AG10803 (cell line): ENCODE measurements around the gene ENO1.
"Not testable (repeated sequence)": the region's sequence is repeated elsewhere in the genome, so short reads cannot be mapped to it uniquely, and the experiment has no call there.

ENCODE experiments used
- DNase-seq: peaks from one replicate; pipeline ENCODE4 v3.0.0; 2010; ENCODE audit warnings: low read depth
- H3K4me3 ChIP-seq: 2 replicates; pipeline ENCODE4 v1.5.1; 2011; ENCODE audit warnings: mild to moderate bottlenecking, low read length, control low read depth
- TF ChIP-seq, protein P1 (sequence below): conservative IDR thresholded peaks from 2 replicates; pipeline ENCODE4 v1.5.1; 2011; ENCODE audit warnings: mild to moderate bottlenecking, low read length, control low read depth, inconsistent platforms

ENO1 gene

DNA sequence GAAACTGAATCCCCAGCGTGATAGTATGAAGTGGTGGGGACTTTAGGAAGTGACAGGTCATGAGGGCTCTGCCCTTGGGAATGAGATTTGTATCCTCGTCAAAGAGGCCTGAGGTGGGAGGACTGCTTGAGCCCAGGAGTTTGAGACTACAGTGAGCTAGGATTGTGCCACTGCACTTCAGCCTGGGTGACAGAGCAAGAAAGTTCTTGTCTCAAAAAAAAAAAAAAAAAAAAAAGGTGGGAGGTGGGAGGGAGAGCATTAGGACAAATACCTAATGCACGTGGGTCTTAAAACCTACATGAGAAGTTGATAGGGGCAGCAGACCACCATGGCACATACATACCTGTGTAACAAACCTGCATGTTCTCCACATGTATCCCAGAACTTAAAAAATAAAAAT, 37.1 kb downstream of the ENO1 start:
- TF ChIP-seq, protein P1, sequence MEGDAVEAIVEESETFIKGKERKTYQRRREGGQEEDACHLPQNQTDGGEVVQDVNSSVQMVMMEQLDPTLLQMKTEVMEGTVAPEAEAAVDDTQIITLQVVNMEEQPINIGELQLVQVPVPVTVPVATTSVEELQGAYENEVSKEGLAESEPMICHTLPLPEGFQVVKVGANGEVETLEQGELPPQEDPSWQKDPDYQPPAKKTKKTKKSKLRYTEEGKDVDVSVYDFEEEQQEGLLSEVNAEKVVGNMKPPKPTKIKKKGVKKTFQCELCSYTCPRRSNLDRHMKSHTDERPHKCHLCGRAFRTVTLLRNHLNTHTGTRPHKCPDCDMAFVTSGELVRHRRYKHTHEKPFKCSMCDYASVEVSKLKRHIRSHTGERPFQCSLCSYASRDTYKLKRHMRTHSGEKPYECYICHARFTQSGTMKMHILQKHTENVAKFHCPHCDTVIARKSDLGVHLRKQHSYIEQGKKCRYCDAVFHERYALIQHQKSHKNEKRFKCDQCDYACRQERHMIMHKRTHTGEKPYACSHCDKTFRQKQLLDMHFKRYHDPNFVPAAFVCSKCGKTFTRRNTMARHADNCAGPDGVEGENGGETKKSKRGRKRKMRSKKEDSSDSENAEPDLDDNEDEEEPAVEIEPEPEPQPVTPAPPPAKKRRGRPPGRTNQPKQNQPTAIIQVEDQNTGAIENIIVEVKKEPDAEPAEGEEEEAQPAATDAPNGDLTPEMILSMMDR: no peak
- H3K4me3 ChIP-seq: no peak overlapping the region
- no peak for DNase-seq

DNA sequence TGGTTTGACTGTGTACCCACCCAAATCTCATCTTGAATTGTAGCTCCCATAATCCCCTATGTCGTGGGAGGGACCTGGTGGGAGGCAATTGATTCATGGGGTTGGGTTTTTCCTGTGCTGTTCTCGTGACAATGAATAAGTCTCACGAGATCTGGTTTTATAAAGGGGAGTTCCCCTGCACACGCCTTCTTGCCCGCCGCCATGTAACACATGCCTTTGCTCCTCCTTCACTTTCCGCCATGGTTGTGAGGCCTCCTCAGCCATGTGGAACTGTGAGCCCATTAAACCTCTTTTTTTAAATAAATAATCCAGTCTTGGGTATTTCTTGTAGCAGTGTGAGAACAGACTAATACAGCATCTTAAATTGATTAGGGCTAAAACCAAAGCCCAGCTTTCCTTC, 38.5 kb downstream of the ENO1 start:
- DNase-seq: no peak
- no peak overlapping the region for H3K4me3 ChIP-seq

DNA sequence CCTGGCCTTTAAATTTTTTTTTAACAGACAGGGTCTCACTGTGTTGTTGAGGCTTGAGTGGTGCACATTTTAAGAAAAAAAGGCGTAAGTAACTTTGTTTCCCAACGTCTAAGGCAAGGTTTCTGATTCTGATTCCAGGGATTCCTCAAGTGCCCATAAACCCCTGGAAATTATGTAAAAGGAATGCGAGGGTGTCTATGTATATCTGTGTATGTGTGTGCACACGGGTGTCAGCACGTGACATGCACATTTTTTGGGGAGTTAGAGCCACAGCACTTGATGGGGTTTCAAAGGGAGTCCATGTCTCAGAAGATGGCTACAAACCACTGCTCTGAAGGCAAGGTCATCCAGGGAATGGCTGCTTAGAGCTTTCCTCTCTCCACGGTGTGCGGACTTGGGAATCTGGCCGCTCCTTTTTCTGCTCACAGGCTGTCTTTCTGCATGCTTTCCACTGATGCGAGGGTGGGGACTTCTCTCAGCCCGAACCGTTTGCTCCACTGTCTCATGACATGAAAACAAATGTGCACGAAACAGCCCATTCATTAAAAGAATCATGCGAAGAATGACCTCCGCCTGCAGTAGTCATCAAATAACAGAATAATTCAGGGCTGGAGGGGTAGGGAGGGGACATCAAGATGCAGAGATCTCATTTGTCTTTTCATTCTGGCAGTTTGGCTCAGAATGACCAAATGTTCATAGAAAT, 42.4 kb downstream of the ENO1 start:
- TF ChIP-seq, protein P1: no peak
- no peak overlapping the region for H3K4me3 ChIP-seq
- DNase-seq: peak; percentile 50

More for the DNA sequence above, 38.5 kb downstream of the ENO1 start:
- TF ChIP-seq, protein P1: no peak

DNA sequence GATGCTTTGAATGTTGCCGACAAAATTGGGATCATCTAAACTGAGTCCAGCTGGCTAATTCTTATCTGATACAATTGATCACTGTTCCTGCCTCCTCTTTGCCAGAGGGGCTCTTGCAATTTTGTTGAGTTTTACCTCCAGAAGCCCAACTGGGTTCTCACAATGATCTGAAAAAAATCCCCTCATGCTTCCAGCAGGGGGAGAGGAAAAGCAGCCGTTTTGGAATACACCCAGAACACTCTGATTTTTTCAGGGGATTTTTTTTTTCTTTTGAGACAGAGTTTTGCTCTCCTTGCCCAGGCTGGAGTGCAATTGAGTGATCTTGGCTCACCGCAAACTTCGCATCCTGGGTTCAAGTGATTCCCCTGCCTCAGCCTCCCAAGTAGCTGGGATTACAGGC, 47.1 kb downstream of the ENO1 start:
- TF ChIP-seq, protein P1: peak; percentile 36
- H3K4me3 ChIP-seq: no peak overlapping the region
- no peak for DNase-seq

DNA sequence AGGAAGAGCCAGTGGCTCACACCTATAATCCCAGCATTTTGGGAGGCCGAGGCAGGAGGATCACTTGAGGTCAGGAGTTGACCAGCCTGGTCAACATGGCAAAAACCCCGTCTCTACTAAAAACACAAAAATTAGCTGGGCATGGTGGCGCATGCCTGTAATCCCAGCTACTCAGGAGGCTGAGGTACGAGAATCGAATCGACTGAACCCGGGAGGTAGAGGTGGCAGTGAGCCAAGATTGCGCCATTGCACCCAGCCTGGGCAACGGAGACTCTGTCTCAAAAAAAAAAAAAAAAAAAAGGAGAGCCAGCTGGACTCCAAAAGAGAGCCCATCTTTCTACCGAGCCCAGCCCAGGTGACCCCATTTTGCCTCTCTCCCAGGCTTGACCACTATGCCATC, 47.8 kb downstream of the ENO1 start:
- not testable (repeated sequence) for DNase-seq, H3K4me3 ChIP-seq

DNA sequence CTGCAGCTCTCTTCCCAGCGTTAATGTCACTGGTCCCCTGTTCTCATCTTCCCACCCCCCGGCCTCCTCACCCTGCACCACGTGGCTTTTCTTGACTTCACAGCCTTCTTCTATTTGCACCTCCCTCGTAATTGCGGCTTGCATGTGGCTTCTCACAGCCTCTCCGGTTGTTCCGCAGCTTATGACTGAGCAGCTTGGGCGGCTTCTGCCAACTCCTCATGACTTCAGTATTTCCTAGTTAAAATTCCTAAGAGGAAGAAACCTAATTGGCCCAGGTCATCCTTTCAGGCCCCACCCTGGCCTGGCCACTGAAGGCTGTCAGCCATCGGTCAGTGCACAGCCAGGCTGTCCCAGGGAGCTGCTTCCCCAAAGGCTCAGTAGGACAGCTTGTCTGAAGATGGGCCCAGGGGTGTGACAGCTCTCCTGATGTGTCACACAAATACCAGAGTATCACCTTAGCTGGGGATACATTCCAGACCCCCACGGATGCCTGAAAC, 52.5 kb downstream of the ENO1 start:
- TF ChIP-seq, protein P1: no peak
- DNase-seq: peak; percentile 93
- peak overlapping the region; percentile 24 for H3K4me3 ChIP-seq

DNA sequence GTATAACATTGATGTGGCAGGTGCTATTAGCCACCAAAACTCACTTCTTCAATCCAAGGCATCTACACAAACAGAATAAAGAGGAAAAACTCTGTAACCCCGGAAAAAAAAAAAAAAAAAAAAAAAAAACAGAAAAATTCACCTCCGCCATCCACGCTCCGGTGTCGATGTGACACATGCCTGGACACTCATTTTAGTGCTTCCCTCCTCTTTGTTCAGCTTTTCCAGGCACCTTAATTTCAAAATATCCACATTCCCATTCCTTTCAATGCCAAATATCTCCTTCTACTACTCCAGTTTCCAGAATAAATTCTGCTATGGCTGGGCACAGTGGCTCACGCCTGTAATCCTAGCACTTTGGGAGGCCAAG, 55.2 kb downstream of the ENO1 start:
- H3K4me3 ChIP-seq: no peak overlapping the region
- TF ChIP-seq, protein P1: no peak
- no peak for DNase-seq
